ENCODE data around the gene TMBIM1.

Gene TMBIM1

GRCh38 chr2:218229851-218230250, 62.5 kb downstream of the TMBIM1 start:
- Histone ChIP-seq H3K4me1 (ENCODE audit: low read length) (peaks cover 53% of the 10 kb centered on the region), H3K27ac (ENCODE audit: low read length) (peak overlapping the region; percentile 92), H3K9me3 (replicated peaks; ENCODE audit: insufficient read depth, low read length) (no peaks in the 10 kb centered on the region), H3K79me2 (ENCODE audit: low read length) (peaks cover 76% of the 10 kb centered on the region), H3K9ac (ENCODE audit: low read length) (peak overlapping the region; percentile 37; the same call in 1 of the 2 replicates), H3K36me3 (replicated peaks; ENCODE audit: insufficient read depth, low read length) (peaks cover 10% of the 10 kb centered on the region), H3F3A (ENCODE audit: insufficient read depth, low read length) (peaks cover 46% of the 10 kb centered on the region), H3K27me3 (replicated peaks; ENCODE audit: insufficient read depth, low read length) (no peaks in the 10 kb centered on the region), H3K4me3 (ENCODE audit: low read length) (peak overlapping the region; percentile 16; the same call in 1 of the 2 replicates), H2AFZ (ENCODE audit: low read length) (no peak overlapping the region), H3K9me2 (replicated peaks; ENCODE audit: insufficient read depth, low read length) (no peaks in the 10 kb centered on the region), H4K20me1 (ENCODE audit: insufficient read depth, low read length) (no peaks in the 10 kb centered on the region), H3K4me2 (ENCODE audit: low read depth, low read length) (peak overlapping the region; percentile 56)
- no peak for TF ChIP-seq EZH2 (optimal IDR thresholded peaks at IDR 0.05; ENCODE audit: low read depth, low read length)
- no peak for TF ChIP-seq CTCF (IDR thresholded peaks at IDR 0.05; ENCODE audit: low read length)
- TF ChIP-seq EZH2phosphoT487 (IDR thresholded peaks at IDR 0.05; ENCODE audit: low read length), result no peak
- DNase-seq, result peak; percentile 64

GRCh38 chr2:218229239-218229638, 63.1 kb downstream of the TMBIM1 start:
- Histone ChIP-seq H3K27ac (ENCODE audit: low read length) (peak overlapping the region; percentile 92), H3K9me3 (replicated peaks; ENCODE audit: insufficient read depth, low read length) (no peaks in the 10 kb centered on the region), H3K9me2 (replicated peaks; ENCODE audit: insufficient read depth, low read length) (no peaks in the 10 kb centered on the region), H3K27me3 (replicated peaks; ENCODE audit: insufficient read depth, low read length) (no peaks in the 10 kb centered on the region), H3K79me2 (ENCODE audit: low read length) (peaks cover 76% of the 10 kb centered on the region), H4K20me1 (ENCODE audit: insufficient read depth, low read length) (no peaks in the 10 kb centered on the region; the same call in 1 of the 2 replicates), H3K9ac (ENCODE audit: low read length) (peak overlapping the region; percentile 37; the same call in 1 of the 2 replicates), H3F3A (ENCODE audit: insufficient read depth, low read length) (peaks cover 52% of the 10 kb centered on the region), H3K36me3 (replicated peaks; ENCODE audit: insufficient read depth, low read length) (peaks cover 10% of the 10 kb centered on the region), H2AFZ (ENCODE audit: low read length) (no peak overlapping the region), H3K4me3 (ENCODE audit: low read length) (no peak overlapping the region), H3K4me2 (ENCODE audit: low read depth, low read length) (peak overlapping the region; percentile 64), H3K4me1 (ENCODE audit: low read length) (peaks cover 60% of the 10 kb centered on the region)
- TF ChIP-seq CTCF (IDR thresholded peaks at IDR 0.05; ENCODE audit: low read length) (no peak), EZH2phosphoT487 (IDR thresholded peaks at IDR 0.05; ENCODE audit: low read length) (no peak), EZH2 (optimal IDR thresholded peaks at IDR 0.05; ENCODE audit: low read depth, low read length) (no peak)
- DNase-seq, result peak; percentile 85

GRCh38 chr2:218228366-218229090, 63.8 kb downstream of the TMBIM1 start:
- DNase-seq, result no peak
- Histone ChIP-seq H4K20me1 (ENCODE audit: insufficient read depth, low read length) (peaks cover 3% of the 10 kb centered on the region; the same call in 1 of the 2 replicates), H3F3A (ENCODE audit: insufficient read depth, low read length) (peaks cover 59% of the 10 kb centered on the region), H3K27ac (ENCODE audit: low read length) (peak overlapping the region; percentile 92), H2AFZ (ENCODE audit: low read length) (no peak overlapping the region), H3K4me1 (ENCODE audit: low read length) (peaks cover 67% of the 10 kb centered on the region), H3K4me2 (ENCODE audit: low read depth, low read length) (peak overlapping the region; percentile 64), H3K9me3 (replicated peaks; ENCODE audit: insufficient read depth, low read length) (no peaks in the 10 kb centered on the region), H3K36me3 (replicated peaks; ENCODE audit: insufficient read depth, low read length) (peaks cover 8% of the 10 kb centered on the region), H3K79me2 (ENCODE audit: low read length) (peaks cover 76% of the 10 kb centered on the region), H3K9me2 (replicated peaks; ENCODE audit: insufficient read depth, low read length) (no peaks in the 10 kb centered on the region), H3K4me3 (ENCODE audit: low read length) (peak overlapping the region; percentile 26), H3K27me3 (replicated peaks; ENCODE audit: insufficient read depth, low read length) (no peaks in the 10 kb centered on the region), H3K9ac (ENCODE audit: low read length) (peak overlapping the region; percentile 9; the same call in 1 of the 2 replicates)
- TF ChIP-seq CTCF (IDR thresholded peaks at IDR 0.05; ENCODE audit: low read length) (no peak), EZH2 (optimal IDR thresholded peaks at IDR 0.05; ENCODE audit: low read depth, low read length) (no peak), EZH2phosphoT487 (IDR thresholded peaks at IDR 0.05; ENCODE audit: low read length) (no peak)

Measured in MM.1S (cell line).